LNCaP clone FGC (cell line): Measurements from ENCODE around the gene CAMK1.
A peak's percentile ranks its signal among the peaks of the same experiment; 100 is the strongest.

Experiments used
- DNase-seq: peaks from one replicate; pipeline ENCODE4 v3.0.0-alpha.2; 2011; ENCODE audit warnings: low read depth
- H3K4me3 ChIP-seq: 2 replicates; pipeline ENCODE4 v1.5.1; 2011; ENCODE audit warnings: mild to moderate bottlenecking, low read depth, low read length, control low read depth
- TF ChIP-seq, protein P1 (sequence below): IDR thresholded peaks from 2 replicates; pipeline ENCODE4 v1.5.1; 2012; ENCODE audit warnings: mild to moderate bottlenecking; ENCODE audit not compliant: control insufficient read depth, insufficient read depth; ENCODE audit errors: extremely low read depth

The CAMK1 gene

DNA sequence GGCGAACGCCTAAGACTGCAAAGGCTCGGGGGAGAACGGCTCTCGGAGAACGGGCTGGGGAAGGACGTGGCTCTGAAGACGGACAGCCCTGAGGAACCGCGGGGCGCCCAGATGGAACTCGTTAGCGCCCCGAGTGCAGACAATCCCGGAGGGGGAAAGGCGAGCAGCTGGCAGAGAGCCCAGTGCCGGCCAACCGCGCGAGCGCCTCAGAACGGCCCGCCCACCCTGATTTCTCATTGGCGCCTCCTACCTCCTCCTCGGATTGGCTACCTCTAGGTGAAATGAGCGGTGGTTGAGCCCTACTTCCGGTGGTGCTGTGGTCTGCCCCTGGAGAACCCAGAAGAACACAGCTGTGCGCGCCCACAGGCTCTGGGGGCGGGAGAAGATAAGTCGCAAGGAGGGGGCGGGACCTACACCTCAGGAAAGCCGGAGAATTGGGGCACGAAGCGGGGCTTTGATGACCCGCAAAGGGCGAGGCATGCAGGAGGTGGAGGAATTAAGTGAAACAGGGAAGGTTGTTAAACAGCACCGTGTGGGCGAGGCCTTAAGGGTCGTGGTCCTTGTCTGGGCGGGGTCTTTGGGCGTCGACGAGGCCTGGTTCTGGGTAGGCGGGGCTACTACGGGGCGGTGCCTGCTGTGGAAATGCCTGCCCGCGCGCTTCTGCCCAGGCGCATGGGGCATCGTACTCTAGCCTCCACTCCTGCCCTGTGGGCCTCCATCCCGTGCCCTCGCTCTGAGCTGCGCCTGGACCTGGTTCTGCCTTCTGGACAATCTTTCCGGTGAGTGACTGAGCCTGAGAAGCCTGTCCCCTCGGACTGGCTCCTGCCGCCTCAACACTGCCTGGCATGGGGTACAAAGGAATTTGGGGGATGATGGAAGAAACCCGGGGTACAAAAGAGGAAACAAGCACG, 19.8 kb downstream of the CAMK1 start, which contains the start of gene OGG1:
Gene OGG1 (plus strand): TSS at position 308 of the 911 bp plus-strand sequence. CDS start 335 bp downstream, at position 643.
- DNase-seq = peak; percentile 94
- TF ChIP-seq, protein P1, sequence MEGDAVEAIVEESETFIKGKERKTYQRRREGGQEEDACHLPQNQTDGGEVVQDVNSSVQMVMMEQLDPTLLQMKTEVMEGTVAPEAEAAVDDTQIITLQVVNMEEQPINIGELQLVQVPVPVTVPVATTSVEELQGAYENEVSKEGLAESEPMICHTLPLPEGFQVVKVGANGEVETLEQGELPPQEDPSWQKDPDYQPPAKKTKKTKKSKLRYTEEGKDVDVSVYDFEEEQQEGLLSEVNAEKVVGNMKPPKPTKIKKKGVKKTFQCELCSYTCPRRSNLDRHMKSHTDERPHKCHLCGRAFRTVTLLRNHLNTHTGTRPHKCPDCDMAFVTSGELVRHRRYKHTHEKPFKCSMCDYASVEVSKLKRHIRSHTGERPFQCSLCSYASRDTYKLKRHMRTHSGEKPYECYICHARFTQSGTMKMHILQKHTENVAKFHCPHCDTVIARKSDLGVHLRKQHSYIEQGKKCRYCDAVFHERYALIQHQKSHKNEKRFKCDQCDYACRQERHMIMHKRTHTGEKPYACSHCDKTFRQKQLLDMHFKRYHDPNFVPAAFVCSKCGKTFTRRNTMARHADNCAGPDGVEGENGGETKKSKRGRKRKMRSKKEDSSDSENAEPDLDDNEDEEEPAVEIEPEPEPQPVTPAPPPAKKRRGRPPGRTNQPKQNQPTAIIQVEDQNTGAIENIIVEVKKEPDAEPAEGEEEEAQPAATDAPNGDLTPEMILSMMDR = no peak
- H3K4me3 ChIP-seq = peak within 1 kb of the TSS; percentile 88

DNA sequence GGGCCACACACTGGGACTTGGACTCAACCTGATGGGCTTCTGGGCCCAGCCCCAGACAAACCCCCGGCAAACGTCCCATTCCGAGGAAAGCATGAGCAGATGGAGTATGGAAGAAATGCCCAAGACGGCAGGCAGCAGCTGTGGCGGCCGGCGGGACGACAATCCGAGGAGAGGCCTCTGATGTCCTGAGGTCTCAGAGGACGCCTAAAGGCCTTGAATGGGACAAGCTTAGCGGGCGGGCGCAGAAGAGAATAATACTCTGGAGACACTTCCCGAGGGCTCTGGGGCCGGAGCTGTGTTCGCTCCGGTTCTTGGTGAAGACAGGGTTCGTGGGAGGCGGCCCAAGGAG, 20.5 kb downstream of the CAMK1 start:
- H3K4me3 ChIP-seq = peak overlapping the region; percentile 88
- DNase-seq = no peak
- TF ChIP-seq, protein P1 = no peak

DNA sequence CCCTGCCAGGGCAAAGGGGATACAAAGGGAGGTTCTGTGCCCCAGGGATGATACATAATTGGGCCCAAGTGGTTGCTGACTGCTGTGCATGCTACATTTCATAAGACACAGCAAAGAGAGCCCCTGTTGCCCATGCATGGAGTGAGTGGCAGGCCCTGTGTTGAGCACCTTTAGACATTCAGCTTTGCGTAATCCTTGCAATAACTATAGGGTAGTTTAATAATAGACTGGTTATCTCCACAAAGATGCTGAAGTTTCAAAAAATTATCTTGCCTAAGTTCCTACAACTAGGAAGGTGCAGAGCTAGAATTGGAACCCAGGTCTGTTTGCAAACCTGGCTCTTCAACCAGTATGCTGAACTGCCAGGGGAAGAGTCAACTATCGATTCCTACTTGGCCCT, 21.7 kb downstream of the CAMK1 start:
- H3K4me3 ChIP-seq = no peak overlapping the region
- TF ChIP-seq, protein P1 = no peak
- DNase-seq = no peak

DNA sequence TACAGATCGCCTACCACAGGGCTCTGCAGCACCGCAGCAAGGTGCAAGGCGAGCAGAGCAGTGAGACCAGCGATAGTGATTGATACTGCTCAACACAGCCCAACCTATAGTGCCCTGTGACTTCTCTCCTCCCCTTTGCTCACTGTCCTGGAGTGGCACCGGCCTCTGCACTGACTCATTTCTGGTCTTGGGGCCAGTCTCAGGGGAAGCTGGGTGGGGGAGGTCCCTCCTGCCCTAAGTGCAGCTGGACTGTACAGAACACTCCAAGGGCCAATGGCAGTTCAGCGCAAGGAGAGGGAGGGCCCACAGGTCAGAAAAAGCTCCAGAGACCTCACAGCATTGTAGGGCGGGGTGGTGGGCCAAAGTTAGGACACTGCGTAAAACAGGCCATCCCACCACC, 22.5 kb downstream of the CAMK1 start:
- H3K4me3 ChIP-seq = no peak overlapping the region
- no peak for DNase-seq
- TF ChIP-seq, protein P1 = no peak

DNA sequence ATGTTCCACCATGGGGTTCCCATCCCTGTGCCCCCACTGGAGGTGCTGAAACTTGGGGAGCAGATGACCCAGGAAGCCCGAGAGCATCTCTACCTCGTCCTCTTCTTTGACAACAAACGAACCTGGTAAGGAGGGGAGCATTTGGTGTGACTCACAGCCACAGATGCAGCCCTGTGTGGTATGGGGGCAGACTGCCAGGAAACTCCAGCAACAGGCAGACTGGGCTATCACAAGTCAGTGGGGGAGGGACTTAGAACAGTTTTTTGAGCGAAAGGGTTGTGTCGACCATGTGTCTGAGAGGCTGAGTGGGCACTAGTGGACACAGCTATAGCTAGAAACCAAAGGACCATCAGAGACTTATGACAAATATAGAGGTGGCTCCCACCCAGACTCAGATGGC, 23.4 kb downstream of the CAMK1 start:
- H3K4me3 ChIP-seq = no peak overlapping the region
- no peak for DNase-seq
- TF ChIP-seq, protein P1 = no peak

DNA sequence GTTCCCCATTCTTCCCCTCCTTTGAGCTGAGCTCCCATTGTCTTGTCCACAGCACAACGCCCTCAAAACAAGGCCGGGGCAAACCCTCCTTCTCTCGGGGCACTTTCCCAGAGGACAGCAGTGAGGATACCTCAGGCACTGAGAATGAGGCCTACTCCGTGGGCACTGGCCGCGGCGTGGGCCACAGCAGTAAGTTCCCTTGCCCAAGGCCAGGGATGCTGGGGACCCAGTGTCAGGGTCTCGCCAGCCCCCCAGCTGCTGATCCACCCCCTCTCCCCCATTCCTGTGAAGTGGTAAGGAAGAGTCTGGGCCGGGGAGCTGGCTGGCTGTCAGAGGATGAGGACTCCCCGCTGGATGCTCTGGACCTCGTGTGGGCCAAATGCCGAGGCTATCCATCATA, 24.2 kb downstream of the CAMK1 start:
- DNase-seq = no peak
- no peak overlapping the region for H3K4me3 ChIP-seq
- TF ChIP-seq, protein P1 = no peak
